Measurements from ENCODE around the gene INHBA.

DNA sequence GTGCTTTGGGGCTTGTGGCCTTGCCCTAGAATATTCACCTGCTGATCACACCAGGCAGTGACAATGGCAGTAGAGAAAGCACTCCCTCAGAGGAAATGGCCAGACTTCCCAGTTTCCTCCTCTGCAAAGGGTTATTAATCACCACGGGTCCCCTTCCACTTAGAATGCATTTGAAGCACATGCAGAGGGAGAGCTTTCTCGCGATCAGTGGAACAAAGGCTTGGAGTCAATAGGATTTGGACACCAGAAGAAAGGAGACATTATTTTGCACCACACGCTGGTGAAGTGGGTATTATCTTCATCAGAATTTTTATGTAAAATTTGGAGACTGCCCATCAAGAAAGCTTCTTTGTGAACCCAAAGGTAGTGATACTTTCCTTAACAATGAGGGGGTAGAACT lies 35.4 kb upstream of the INHBA start:
- TF ChIP-seq, protein P1, sequence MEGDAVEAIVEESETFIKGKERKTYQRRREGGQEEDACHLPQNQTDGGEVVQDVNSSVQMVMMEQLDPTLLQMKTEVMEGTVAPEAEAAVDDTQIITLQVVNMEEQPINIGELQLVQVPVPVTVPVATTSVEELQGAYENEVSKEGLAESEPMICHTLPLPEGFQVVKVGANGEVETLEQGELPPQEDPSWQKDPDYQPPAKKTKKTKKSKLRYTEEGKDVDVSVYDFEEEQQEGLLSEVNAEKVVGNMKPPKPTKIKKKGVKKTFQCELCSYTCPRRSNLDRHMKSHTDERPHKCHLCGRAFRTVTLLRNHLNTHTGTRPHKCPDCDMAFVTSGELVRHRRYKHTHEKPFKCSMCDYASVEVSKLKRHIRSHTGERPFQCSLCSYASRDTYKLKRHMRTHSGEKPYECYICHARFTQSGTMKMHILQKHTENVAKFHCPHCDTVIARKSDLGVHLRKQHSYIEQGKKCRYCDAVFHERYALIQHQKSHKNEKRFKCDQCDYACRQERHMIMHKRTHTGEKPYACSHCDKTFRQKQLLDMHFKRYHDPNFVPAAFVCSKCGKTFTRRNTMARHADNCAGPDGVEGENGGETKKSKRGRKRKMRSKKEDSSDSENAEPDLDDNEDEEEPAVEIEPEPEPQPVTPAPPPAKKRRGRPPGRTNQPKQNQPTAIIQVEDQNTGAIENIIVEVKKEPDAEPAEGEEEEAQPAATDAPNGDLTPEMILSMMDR (optimal IDR thresholded peaks at IDR 0.05 in 1 of 3, IDR thresholded peaks at IDR 0.05 in 1 of 3, conservative IDR thresholded peaks at IDR 0.05 in 1 of 3; ENCODE audit: extremely low read depth in 1 of 3, insufficient read depth in 2 of 3, low read length in 3 of 3): no peak
- no peak for TF ChIP-seq EZH2 (IDR thresholded peaks at IDR 0.05; ENCODE audit: low read length)

All from keratinocyte (primary cell).